ENCODE measurements around the gene SLC2A11.

- TF ChIP-seq POLR2A (IDR thresholded peaks at IDR 0.05) (no peak), CTCF (IDR thresholded peaks at IDR 0.05) (no peak)
These were observed 39.1 kb upstream of the SLC2A11 start for GRCh38 chr22:23818541-23818940.

Data from body of pancreas (tissue), 4 donors.